ENCODE results near the gene HOXD12.

GRCh38 chr2:176150584-176151441 lies 51.2 kb downstream of the HOXD12 start:
- TF ChIP-seq CTCF (conservative IDR thresholded peaks at IDR 0.05 in 1 of 2, IDR thresholded peaks at IDR 0.05 in 1 of 2; ENCODE audit: low read depth in 1 of 2, low read length in 2 of 2) (no peak), EZH2 (IDR thresholded peaks at IDR 0.05; ENCODE audit: low read length, missing control alignments) (peak; percentile 49)

All from fibroblast of lung (primary cell).